Esophagus squamous epithelium (tissue), 4 donors: Measurements from ENCODE around the gene YIPF2.

Experiments
- CTCF ChIP-seq, 6 experiments: fragments of 450-650 bp in 4 of 6; fragments of 200-600 bp in 2 of 6; sonication (generic) in 2 of 6; IDR thresholded peaks; one replicate each; pipeline ENCODE4 v1.5.1; 2016 to 2019; ENCODE audit warnings: antibody characterized with exemption in 6 of 6, mild to moderate bottlenecking in 4 of 6, moderate library complexity in 4 of 6
- POLR2A ChIP-seq, 4 donors: fragments of 450-650 bp; IDR thresholded peaks; one replicate each; pipeline ENCODE4 v1.6.1; 2017; ENCODE audit warnings: antibody characterized with exemption in 4 of 4, mild to moderate bottlenecking in 4 of 4, moderate library complexity in 3 of 4

- TF ChIP-seq CTCF (IDR thresholded peaks at IDR 0.05), result no peak
- TF ChIP-seq POLR2A (IDR thresholded peaks at IDR 0.05), result no peak
These were observed 54.4 kb downstream of the YIPF2 start for GRCh38 chr19:10874024-10874423.
